CD4-positive, alpha-beta T cell treated with Interleukin-4 for 4 hours (primary cell): ENCODE measurements around the gene SC5D.

Source experiments
- DNase-seq: peaks from one replicate; pipeline ENCODE4 v3.0.0-alpha.2; 2020

The SC5D gene

GRCh38 chr11:121330614-121331435 is 38.3 kb downstream of the SC5D start:
- no peak for DNase-seq

GRCh38 chr11:121334973-121335710 is 42.6 kb downstream of the SC5D start:
- DNase-seq, result no peak

- DNase-seq, result no peak
Measured at GRCh38 chr11:121336279-121336937, 43.8 kb downstream of the SC5D start.

GRCh38 chr11:121337078-121337477 is 44.5 kb downstream of the SC5D start:
- no peak for DNase-seq

GRCh38 chr11:121337740-121338272 is 45.2 kb downstream of the SC5D start:
- DNase-seq, result no peak

- DNase-seq, result no peak
Measured at GRCh38 chr11:121338536-121338935, 46.0 kb downstream of the SC5D start.

- DNase-seq, result no peak
Measured at GRCh38 chr11:121340032-121340580, 47.5 kb downstream of the SC5D start.

- DNase-seq, result peak; percentile 24
Measured at GRCh38 chr11:121341609-121342008, 49.0 kb downstream of the SC5D start.

- DNase-seq, result no peak
Measured at GRCh38 chr11:121344824-121345223, 52.3 kb downstream of the SC5D start.

GRCh38 chr11:121347094-121347493 is 54.5 kb downstream of the SC5D start:
- no peak for DNase-seq

GRCh38 chr11:121347813-121348212 is 55.2 kb downstream of the SC5D start:
- DNase-seq, result no peak

GRCh38 chr11:121348220-121348875 is 55.8 kb downstream of the SC5D start:
- no peak for DNase-seq

GRCh38 chr11:121349790-121350189 is 57.2 kb downstream of the SC5D start:
- DNase-seq, result no peak

- DNase-seq, result no peak
Measured at GRCh38 chr11:121350314-121351082, 57.9 kb downstream of the SC5D start.

- DNase-seq, result no peak
Measured at GRCh38 chr11:121351083-121351630, 58.6 kb downstream of the SC5D start.

- no peak for DNase-seq
Measured at GRCh38 chr11:121352251-121352891, 59.8 kb downstream of the SC5D start.

GRCh38 chr11:121354192-121354591 is 61.6 kb downstream of the SC5D start:
- no peak for DNase-seq

GRCh38 chr11:121356357-121356756 is 63.8 kb downstream of the SC5D start:
- no peak for DNase-seq
